Sigmoid colon (tissue), 4 donors: ENCODE measurements around the gene MAN2A2.

Experiments used
- EP300 ChIP-seq, 4 donors: sonication (generic); formaldehyde crosslinking; IDR thresholded peaks; one replicate each; pipeline ENCODE4 v1.6.1; 2017; ENCODE audit warnings: antibody characterized with exemption in 4 of 4
- POLR2A ChIP-seq, 2 donors: fragments of 450-650 bp; IDR thresholded peaks; one replicate each; pipeline ENCODE4 v1.6.1; 2016; ENCODE audit warnings: antibody characterized with exemption in 2 of 2, mild to moderate bottlenecking in 2 of 2, moderate library complexity in 2 of 2
- POLR2AphosphoS5 ChIP-seq, 4 donors: sonication (generic); formaldehyde crosslinking; IDR thresholded peaks; one replicate each; pipeline ENCODE4 v1.6.1; 2017; ENCODE audit warnings: antibody characterized with exemption in 4 of 4
- TF ChIP-seq, protein P1 (sequence below), 4 experiments: fragments of 450-650 bp in 3 of 4; fragments of 200-600 bp in 1 of 4; IDR thresholded peaks; one replicate each; pipeline ENCODE4 v1.5.1; 2016 to 2019; ENCODE audit warnings: antibody characterized with exemption in 4 of 4, mild to moderate bottlenecking in 3 of 4, moderate library complexity in 2 of 4

DNA sequence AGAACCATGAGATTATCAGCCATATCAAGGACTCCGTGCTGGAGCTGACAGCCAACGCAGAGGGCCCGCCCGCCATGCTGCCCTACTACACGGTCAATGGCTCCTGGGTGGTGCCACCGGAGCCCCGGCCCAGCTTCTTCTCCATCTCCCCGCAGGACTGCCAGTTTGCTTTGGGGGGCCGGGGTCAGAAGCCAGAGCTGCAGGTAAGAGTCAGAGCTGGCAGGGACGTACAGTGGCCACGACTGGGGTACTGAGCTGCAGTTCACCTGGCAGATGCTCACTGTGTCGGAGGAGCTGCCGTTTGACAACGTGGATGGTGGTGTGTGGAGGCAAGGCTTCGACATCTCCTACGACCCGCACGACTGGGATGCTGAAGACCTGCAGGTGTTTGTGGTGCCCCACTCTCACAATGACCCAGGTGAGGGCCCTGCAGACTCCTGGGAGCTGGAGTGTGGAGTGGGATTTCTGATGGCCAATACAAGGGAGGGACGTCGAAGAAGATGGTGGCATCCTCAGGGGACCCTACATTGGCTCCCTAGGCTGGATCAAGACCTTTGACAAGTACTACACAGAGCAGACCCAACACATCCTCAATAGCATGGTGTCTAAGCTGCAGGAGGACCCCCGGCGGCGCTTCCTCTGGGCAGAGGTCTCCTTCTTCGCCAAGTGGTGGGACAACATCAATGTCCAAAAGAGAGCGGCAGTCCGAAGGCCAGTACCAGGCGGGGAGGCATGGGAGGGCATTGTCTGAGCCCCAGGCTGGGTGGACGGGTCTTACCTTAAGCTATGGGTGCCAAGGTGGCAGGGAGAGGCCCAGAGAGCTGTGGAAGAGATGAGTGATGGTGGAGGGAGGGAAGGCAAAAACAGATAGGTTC is 2.4 kb downstream of the MAN2A2 start:
- TF ChIP-seq POLR2AphosphoS5 (IDR thresholded peaks at IDR 0.05) (no peak), EP300 (IDR thresholded peaks at IDR 0.05) (no peak), POLR2A (IDR thresholded peaks at IDR 0.05) (no peak)
- TF ChIP-seq, protein P1, sequence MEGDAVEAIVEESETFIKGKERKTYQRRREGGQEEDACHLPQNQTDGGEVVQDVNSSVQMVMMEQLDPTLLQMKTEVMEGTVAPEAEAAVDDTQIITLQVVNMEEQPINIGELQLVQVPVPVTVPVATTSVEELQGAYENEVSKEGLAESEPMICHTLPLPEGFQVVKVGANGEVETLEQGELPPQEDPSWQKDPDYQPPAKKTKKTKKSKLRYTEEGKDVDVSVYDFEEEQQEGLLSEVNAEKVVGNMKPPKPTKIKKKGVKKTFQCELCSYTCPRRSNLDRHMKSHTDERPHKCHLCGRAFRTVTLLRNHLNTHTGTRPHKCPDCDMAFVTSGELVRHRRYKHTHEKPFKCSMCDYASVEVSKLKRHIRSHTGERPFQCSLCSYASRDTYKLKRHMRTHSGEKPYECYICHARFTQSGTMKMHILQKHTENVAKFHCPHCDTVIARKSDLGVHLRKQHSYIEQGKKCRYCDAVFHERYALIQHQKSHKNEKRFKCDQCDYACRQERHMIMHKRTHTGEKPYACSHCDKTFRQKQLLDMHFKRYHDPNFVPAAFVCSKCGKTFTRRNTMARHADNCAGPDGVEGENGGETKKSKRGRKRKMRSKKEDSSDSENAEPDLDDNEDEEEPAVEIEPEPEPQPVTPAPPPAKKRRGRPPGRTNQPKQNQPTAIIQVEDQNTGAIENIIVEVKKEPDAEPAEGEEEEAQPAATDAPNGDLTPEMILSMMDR (IDR thresholded peaks at IDR 0.05), result no peak
